Breast epithelium (tissue), 3 donors: ENCODE data around the gene SPOCK1.

ENCODE experiments used
- POLR2A ChIP-seq: fragments of 450-650 bp; IDR thresholded peaks from one replicate; pipeline ENCODE4 v1.6.1; 2016; ENCODE audit warnings: antibody characterized with exemption, mild to moderate bottlenecking, moderate library complexity
- POLR2AphosphoS5 ChIP-seq, 3 donors: sonication (generic); formaldehyde crosslinking; IDR thresholded peaks; one replicate each; pipeline ENCODE4 v1.6.1; 2017; ENCODE audit warnings: antibody characterized with exemption in 3 of 3
- TF ChIP-seq, protein P1 (sequence below), 3 donors: fragments of 450-650 bp; IDR thresholded peaks; one replicate each; pipeline ENCODE4 v1.5.1; 2016 to 2017; ENCODE audit warnings: antibody characterized with exemption in 3 of 3, mild to moderate bottlenecking in 3 of 3, moderate library complexity in 3 of 3

DNA sequence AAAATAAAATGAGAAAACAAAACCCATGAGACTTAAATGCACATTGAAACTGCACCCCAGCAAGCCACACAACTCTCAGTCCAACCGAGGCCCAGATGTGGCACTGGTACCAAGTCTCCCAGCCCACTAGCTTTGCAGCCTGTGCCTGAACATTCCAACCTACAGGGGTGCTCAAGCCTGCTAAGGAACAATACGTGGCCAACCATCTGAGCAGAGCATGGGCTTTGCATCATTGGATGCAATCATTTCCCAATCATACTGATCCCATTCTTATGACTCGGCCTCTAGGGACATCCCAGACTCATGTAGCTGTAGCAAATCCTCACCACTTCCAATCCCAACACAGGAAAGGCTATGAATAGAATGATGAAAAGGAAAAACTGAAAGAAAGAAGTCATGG is 297.2 kb downstream of the SPOCK1 start:
- TF ChIP-seq, protein P1, sequence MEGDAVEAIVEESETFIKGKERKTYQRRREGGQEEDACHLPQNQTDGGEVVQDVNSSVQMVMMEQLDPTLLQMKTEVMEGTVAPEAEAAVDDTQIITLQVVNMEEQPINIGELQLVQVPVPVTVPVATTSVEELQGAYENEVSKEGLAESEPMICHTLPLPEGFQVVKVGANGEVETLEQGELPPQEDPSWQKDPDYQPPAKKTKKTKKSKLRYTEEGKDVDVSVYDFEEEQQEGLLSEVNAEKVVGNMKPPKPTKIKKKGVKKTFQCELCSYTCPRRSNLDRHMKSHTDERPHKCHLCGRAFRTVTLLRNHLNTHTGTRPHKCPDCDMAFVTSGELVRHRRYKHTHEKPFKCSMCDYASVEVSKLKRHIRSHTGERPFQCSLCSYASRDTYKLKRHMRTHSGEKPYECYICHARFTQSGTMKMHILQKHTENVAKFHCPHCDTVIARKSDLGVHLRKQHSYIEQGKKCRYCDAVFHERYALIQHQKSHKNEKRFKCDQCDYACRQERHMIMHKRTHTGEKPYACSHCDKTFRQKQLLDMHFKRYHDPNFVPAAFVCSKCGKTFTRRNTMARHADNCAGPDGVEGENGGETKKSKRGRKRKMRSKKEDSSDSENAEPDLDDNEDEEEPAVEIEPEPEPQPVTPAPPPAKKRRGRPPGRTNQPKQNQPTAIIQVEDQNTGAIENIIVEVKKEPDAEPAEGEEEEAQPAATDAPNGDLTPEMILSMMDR (IDR thresholded peaks at IDR 0.05), result no peak
- TF ChIP-seq POLR2A (no peak), POLR2AphosphoS5 (IDR thresholded peaks at IDR 0.05) (peak in 1 of 3 donors; percentile 88)
